ENCODE measurements around the gene INS.
"Not testable (repeated sequence)": the region's sequence is repeated elsewhere in the genome, so short reads cannot be mapped to it uniquely, and the experiment has no call there.

The INS gene

DNA sequence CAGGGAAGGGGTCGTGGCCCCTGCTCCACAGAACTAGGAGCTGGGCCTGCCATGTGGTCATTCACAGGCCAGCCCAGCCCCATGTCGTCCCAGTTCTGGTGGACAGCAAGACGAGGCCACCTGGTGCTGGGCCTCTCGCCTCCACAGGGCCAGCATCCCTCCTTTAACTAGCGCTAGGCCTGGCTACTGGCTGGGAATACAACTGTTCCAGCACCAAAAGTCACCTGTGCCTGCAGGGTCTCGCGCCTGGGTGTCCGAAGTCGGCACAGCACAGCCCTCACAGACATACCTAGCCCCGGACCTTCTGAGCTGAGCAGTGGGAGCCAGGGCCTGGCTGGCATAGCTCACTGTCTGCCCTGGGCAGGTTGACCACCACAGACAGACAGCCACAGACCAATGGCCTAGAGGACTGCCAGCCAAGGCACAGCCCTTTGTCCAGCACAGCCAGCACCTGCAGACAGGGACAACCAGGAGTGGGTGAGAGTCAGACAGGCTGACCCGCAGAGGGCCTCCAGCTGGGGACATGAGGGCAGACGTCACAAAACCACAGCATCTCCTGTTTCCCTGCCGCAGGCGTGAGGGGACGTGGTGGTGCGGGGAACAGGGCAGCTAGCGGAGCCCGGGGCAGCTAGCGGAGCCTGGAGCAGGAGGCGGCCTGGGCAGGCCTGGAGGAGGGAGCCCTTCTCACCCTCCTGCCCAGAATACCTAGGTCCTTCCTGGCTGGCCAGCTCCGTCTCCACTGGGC is 37.8 kb upstream of the INS start:
- DNase-seq (ENCODE audit: low spot score), result no peak

DNA sequence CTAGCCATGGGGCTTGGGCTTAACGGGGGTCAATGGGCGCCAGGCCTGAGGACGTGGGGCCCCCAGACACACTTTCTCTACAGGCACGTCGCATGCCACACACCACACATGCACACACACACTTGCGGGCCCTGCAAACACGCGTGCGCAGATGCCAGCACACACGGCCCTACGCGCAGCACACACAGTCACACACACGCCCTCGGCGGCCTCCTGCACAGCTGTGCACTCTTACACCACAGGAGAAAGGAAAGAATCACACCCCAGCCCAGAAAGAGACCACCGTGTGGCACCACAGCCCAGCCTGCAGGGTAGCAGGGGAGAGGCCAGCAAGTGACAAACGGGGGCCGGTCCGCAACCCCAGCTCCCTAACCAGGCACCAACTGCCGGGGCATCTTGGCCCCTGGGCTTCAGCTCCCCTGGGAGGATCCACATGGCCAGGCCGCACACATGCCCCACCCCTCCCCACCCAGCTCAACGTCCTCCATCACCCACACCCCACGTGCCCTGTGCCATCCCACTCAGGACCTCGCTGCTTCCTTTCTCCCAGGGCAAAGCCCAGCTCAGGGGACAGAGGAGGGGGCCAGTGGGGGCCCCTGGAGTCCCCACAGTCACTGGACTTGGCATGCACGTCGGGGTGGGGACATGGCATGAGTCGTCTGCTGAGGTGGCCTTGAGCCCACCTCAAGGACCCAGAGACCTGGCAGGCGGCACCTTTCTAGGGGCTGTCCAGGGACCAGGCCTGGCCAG is 36.9 kb upstream of the INS start:
- DNase-seq (ENCODE audit: low spot score), result no peak

DNA sequence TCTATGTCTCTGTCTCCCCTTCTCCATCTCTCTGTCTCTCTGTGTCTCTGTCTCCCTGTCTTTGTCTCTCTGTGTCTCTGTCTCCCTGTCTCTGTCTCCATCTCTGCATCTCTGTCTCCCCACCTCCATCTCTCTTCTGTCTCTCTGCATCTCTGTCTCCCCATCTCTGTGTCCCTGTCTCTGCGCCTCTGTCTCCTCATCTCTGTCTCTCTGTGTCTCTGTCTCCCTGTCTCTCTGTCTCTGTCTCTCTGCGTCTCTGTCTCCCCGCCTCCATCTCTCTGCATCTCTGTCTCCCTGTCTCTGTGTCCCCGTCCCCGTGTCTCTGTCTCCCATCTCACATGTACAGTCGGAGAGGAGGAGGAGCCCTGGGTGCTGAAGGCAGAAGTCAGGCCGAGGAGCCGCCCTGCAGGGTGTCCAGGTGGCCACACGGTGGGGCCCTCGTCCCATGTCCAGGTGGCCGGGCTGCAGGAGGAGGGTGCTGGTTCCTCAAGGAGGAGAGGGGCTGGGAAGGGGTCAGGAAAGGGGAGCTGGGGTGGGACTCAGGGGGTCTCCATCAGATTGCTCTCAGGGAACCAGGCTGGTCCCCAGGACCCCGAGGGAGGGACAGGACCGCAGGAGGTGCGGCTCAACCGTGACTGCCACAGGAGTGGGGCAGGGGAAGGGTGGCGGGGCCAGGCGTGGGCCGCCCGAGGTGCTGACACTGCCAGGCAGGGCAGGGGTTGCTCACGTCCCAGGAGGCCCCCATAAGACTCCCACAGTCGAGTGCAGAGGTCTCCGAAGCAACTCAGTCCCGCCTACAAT is 36.2 kb upstream of the INS start:
- peak; percentile 78 for DNase-seq (ENCODE audit: low spot score)

DNA sequence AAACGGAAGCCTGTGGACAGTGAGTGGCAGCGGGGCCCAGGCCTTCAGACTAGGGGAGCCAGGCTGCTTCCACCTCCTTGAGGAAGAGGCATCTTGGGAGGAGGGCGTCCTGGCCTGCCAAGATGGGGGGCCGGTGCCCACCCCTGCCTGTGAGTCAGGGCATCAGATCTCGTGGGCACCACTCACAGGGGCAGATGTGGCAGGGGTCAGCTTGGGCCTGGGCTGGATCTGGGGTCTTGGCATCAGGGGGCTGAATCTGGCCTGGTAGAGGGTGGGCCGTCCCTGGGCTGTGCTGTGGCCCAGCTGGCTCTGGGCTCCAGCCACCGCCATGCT is 34.7 kb upstream of the INS start:
- DNase-seq (ENCODE audit: low spot score), result no peak

DNA sequence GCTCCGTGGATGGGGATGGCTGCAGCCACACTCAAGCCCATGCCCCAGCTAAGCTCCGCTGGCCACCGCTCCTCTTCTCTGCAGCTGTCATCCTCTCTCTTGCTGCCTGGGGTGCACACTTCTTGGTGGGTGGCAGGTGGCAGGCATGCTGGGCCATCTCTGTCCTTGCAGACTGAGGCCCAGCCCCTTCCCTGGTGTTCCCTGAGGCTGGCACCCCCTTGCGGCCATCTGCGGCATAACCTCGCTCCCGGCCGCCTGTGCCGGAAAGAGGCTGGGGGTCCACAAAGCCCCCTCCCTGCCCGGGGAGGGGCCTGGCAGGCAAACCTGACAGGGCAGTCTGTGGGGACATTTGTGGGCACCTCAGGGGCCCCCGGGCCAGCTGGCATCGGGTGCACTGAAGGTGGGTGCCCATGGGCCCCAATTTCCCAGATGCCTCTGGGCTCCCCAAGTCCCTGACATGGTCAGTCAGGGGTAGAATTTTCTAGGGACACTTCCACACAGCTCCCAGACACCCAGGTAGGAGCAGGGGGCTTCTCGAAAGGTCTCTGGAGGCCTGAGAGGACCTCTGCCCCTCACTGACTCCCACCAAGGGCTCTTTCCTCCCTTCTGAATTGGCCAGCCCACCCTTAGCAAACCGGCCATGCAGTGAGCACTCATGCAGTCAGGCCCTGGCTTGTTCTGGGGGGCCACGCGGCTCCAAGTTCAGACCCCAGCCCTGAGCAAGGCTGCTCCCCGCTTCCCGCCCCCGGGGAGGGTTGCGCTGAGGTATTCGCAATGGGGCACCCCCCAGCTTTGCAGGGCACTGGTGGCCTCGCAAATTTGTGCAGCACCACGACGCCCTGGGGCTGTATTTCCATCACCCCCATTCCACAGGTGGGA is 34.1 kb upstream of the INS start:
- DNase-seq (ENCODE audit: low spot score), result no peak

DNA sequence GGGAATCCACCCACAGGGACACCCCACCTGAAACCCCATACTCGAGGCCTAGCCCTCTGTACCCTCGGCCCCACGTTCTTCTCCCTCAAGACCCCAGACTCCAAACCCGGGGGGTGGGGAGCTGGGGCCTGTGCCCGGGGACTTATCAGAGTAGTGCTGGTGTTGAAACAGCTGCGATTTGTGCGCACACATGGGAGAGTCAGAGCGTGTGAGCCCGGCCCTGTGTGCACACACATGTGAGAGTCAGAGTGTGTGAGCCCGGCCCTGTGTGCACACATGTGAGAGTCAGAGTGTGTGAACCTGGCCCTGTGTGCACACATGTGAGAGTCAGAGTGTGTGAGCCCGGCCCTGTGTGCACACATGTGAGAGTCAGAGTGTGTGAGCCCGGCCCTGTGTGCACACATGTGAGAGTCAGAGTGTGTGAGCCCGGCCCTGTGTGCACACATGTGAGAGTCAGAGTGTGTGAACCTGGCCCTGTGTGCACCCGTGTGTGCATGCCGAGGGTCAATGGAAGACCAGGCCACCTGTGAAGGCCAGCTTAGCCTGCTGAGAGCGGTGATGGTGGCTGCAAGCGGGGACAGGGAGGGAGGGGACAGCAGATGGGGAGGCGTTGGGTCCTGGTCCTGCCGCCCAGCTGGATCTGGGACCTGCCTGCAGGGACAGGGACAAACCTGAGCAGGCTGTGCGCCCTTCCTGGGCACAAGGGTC is 33.0 kb upstream of the INS start:
- DNase-seq (ENCODE audit: low spot score), result not testable (repeated sequence)

DNA sequence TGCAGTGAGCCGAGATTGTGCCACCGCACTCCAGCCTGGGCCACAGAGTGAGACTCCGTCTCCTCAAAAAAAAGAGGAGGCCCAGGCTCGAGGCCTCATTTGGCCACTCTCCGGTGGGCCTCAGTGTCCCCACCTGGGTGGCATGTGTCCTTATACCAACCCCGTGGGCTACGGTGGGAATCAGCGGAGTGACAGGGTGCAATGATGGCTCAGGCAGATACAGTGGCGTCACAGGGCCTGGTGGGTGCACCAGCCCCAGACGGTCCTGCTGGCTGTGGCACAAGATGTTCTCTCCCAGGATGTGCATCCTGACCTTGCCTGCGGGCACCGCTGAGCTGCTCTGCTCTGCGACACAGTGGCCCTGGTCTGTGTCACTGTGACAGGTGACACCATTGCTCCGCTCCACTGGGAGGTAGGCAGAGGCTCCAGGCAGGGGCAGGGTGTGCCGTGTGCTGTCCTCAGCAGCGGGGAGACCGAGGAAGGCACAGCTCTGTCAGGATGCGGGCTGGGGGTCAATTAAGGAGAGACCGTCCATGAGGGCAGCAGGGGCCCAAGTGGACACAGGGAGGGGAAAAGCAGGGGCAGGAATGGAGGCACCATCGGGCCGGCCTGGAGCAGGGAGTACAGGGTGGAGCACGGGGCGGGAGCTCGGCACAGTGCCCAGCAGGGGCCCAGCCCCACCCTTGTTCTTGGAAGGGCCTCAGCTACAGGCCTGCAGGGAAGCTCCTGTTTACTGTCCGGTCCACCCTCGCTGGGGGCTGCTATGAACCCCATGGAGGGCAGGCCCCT is 32.3 kb upstream of the INS start:
- DNase-seq (ENCODE audit: low spot score), result no peak

DNA sequence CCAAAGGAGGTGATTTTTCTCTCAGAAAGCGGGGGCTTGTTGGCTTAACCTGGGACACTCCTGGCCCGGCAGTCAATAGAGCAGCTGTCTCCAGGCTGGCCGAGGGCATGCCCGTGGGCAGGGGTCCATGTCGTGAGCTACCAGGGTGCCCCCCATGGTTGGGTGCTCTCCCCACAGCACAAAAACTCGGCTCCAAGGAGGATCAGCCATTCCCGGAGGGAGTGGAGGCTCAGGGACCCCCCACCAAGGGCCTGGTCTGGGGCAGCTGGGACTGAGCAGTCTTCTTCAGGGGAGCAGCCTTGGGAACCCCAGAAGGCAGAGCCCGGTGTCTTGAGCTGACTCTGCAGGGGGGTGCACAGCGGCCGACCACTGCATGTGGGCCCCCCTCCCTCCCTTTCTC is 31.4 kb upstream of the INS start:
- no peak for DNase-seq (ENCODE audit: low spot score)

DNA sequence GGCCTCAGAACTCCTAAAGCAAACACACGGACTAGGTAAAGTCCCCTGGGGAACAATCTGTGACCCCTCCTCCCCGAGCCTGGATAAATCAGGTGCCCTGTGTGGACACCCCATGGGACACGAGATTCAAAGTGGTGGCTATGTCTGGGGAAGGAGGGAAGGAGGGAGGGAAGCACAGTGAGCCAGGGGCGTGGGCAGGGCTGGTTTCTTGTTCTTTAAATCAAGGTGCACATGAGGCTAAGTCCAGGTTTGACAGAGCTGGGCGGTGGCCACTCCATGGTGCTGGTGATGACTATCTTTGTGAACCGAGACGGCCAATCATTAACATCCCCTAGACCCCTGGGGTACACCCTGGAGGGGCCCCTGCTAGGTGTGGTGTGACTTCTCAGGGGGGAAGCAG is 30.9 kb upstream of the INS start:
- DNase-seq (ENCODE audit: low spot score), result no peak

DNA sequence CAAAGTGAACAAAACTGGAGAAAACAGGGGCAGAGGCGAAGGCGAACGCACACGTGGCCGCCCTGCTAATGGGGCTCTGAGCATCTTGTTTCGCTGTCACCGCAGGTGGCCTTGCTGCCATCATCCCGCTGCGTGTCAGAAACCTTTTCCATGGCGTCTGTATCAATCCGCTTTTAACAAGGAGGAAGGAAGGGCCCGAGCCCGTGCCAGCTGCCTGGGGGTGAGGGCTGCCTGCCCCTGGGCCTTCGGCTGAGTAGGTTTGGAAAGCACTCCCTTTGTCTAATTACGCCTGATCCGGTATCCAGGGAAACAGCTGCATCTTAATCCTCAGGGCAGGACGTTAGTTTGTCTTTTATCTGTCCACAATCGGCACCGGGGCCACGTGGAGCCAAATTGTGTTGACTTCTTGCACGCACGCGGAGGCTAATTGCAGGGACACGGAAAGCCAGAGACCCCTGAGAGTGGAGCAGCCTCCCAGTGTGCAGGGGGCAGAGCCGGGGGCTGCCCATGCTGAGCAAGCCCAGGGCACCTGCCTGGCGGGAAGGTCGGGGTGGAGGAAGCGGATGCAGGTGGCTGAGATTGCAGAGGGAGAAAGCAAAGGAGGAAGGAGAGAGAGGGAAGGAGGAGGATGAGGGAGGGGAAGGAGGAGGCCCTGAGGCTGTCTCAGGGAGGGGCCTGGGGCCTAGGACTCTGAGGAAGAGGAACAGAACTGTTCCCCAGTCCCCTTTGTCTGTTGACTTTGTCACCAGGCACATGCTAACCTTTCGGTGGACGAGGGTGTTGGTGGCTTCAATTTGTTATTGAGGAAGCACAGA is 29.9 kb upstream of the INS start:
- DNase-seq (ENCODE audit: low spot score), result peak; percentile 30

DNA sequence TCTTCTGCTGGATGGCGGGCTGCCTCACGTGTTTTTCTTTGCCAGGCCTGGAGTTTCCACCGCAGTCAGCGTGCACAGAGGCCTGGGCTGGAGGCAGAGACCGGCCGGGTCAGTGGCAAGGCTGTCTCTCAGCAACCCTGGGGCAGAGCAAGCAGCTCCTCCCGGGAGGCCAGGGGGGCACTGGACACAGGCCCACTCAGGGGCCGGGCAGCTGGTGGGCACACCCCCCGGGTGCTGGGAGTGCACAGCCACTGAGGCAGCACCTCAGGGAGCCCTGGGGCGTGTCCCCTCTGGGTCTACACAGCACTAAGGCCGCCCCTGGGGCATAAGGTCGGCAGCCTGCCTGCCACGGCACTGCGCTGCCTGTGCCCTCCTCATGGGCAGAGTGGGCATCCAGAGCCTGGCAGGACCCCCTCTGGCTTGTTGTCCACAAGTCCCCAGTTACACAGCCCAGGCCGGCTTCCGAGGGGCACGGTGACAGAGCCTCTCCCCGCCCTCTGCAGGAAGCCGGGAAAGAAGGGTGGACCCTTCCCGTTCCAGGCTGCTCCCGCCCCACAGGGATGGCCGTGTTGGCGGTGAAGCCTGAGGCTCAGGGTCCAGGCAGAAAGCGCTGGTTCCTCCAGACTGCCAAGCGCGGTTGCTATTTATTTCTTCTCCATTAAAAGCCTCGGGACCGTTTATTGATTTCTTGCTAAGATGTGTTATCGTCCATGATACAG is 29.1 kb upstream of the INS start:
- DNase-seq (ENCODE audit: low spot score), result no peak

DNA sequence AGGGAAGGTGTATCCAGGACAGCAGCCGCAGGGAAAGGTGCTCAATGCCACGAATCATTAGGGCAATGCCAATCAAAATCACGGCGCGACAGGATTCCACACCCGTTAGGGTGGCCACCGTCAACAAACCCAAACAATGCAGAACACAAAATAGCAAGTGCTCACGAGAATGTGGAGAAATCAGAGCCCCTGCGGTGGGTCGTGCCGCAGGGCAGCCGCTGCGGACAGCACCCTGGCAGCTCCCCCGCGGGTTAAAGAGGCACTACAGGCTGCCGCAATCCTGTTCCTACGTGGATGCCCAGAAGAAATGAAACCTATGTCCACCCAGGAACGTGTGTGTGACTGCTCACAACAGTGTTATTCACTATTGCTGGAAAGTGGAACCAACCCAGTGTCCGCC is 27.7 kb upstream of the INS start:
- no peak for DNase-seq (ENCODE audit: low spot score)

DNA sequence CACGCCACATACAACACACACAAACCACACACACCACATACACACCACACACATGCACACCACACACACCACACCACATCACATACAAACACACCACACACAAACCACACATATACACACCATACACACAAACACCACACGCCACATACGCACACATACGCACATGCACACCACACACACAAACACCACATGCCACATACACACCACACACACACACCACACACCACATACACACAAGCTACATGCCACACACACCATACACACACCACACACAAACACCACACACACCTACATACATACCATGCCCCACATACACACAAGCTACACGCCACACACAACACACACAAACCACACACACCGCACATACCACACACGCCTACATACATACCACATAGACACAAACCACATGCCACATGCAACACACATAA is 26.3 kb upstream of the INS start:
- no peak for DNase-seq (ENCODE audit: low spot score)

DNA sequence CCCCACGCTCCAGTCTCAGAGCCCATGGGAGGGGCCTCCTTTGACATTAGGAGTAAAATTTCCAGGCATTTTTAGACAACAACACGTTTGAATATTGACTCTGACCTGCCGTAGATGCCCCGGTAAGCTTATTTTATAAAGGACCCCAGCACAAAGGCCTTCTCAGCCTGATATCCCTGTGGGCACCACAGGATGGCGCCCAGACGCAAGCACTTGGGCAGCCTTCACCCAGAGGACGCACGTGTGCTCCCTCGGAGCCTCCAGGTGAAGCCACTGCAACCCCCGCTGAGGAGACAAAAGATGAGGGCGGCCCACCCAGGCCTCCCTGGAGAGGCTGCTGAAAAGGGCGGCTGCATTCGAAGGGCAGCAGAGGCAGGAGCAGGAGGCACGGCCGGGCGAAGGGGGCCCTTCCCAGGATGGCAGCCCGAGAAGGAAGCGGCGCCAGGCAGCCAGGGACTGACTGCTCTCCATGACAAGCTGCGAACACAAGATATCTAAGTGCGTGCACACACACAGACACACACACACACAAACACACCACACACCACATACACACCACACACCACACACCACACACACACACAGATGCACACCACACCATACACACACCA is 25.8 kb upstream of the INS start:
- no peak for DNase-seq (ENCODE audit: low spot score)

DNA sequence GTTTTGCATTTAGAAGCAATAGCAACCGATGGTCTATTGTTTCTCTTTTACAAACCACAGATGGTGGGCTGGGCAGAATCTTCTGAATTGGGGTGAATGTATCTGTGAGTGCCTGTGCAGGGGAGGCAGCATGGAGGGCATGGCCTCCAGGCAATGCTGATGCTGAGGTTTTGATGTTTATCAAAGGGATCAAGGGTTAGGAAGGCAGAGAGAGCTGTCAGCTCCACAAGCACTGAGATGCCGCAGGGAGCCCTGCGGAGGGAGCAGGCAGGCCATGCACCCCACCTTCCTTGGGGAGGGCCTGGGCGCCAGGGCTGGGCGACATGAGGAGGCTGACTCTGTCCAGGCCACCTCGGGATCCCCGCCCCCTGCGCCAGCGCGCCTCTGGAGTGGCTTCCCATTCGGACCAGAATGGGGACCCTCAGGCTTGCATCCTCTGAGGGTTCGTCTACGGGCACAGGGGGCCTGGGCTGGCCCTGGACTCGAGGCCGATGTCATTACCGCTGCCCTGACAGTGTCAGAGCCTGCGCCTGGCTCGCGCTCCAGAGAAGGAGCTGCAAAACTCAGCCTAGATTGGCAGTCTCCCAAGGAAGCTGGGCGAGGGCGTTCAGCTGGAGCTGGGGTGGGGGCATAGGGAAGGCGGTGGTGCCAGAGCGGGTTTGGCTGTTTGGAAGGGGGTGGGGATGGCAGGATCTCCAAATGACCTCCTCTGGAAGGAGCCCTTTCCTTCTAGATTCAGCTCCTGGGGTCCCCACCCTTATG is 24.5 kb upstream of the INS start:
- peak; percentile 37 for DNase-seq (ENCODE audit: low spot score)

DNA sequence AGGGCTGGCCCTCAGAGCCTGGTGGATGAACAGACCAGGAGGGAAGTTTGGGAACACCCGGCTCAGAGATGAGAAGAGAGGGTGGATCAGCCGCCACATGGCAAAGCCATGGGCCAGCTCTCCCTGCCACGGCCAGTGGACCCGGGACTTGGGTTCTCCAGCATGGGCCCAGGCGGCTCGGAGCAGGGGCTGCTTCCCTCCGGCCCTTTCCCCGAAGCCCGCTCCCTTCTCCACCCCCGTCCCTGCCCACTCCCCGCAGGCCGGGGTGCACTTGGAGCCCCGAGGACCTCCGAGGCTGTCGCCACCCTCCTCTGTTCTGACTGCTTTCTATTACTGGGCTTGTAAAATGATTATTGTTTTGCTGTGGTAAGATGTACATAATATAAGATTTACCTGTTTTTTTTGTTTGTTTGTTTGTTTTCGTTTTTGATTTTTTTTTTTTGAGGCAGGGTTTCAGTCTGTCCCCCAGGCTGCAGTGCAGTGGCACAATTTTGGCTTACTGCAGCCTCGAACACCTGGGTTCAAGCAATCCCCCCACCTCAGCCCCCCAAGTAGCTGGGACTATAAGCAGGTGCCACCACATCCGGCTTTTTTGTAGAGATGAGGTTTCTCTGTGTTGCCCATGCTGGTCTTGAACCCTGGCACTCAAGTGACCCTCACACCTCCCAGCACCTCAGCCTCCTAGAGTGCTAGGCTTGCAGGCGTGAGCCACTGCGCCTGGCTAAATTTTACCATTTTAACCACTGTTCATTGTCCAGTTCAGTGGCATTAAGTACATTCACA is 21.9 kb upstream of the INS start:
- no peak for DNase-seq (ENCODE audit: low spot score)

DNA sequence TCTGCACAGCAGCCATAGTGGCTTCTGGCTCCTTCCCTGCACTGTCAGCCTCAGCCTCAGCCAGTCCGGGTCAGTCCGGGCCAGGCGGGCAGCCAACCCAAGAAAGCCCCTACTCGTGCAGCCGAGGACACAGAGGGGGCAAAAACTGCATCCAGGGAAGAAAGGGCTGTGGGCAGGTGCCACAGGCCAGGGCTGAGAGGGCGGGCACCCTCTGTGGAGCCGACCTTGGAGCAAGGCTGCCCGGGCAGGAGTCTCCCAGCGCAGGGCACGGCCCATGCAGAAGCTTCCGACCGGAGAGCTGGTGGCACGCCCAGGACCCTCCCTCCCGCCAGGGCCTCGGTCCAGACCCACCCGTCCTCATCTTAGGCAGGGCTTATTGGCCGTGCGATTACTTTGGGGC is 21.1 kb upstream of the INS start:
- DNase-seq (ENCODE audit: low spot score), result no peak
